ENCODE data around the gene ANKFY1.

The ANKFY1 gene

DNA sequence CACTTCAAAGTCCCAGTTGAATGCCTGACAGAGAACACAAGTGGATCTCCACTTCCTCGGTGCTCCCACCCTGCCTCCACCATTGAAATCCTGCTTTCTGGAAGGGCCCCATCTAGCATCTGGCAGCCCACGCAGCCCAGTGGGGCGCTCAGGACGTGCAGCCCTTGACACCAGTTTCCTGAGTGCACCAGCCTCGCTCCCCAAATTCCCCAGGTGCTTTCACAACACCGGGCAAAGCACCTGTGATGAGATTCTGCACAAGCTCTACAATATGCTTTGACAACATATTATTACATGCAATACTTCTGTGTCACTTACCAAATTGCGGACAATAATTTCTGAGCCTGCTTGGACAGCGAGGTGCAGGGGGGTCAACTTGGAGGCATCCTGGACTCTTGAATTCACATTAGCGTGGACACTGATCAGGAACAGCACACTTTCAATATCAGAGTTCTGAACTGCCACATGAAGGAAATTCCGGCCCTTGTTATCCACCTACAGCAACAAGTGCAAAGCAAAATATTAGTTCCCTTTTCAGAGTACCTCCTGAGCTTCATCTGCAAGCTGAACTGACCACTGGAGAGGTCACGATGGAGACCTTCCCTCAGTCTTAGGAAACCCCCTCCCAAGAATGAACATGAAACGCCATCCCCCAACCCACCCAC, 86.8 kb downstream of the ANKFY1 start:
- no peak for DNase-seq

DNA sequence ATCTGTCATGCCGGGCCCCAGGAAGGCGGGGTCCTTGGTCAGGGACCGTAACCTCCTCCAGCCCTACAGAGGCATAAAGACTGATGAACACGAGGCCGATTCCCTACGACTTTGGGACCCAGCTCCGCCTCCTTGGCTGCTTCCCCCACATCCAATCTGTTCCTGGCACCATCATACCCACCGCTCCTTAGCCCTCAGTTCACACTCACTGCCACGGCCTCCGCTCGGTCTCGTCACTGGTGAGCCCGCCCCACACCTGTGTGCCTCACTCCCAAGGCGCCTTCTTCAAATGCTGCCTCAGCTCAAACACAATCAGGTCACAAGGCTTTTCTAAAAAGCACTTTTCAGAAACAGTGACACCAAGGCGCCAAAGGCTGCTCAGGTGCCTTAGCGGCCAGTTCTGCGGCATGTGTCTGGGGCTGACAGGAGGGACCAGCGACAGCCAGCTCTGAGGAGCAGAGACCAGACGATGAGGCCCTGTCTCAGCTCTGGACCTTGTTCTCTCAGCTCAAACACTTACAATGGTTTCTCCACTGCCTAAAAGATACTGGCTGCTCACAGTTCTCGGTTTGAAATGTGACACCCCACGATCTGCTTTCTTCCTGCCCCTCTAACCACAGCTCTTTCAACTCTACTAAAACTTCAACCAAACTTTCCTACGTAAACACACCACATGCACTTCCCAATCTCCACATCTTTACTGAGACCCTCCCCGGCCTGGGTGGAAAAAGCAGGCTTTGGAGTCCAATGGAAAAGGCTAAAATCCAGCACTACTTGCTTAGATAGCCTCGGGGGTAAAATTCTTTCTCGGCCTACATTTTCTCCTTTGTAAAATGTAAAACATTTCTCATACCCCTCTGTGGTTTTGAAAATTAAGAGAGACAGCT, 87.6 kb downstream of the ANKFY1 start:
- no peak for DNase-seq

DNA sequence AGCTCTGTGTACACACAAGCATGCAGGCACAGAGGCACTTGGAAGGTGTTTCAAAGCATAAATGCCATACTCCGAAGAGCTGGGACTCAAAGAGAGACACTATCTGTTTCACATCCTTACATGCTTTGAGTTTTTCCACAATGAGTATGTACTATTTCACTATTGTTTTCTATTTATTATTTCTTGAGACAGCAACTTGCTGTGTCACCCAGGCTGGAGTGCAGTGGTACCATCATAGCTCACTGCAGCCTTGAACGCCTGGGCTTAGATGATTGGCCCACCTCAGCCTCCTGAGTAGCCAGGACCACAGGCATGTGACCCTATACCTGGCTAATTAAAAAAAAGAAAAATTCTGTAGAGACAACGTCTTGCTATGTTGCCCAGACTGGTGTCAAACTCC, 89.2 kb downstream of the ANKFY1 start:
- no peak for DNase-seq

DNA sequence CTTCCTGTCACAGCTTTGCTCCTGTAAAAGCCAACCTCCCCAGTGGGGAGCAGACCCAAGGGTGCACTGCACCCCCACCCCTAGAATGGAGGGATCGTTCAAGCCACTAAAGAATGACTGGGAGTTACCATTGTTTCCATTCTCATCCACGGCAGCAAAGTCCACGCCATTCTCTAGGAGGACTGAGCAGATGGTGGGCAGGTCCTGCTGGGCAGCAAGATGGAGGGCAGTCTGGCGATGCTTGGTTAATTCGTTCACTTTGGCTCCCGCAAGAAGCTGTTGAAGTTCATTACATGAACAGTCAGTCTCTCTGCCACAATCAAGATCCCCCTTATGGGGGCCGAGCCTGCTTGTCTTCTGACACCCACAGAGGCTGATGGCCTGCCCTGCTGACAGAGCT, 90.0 kb downstream of the ANKFY1 start:
- no peak for DNase-seq

DNA sequence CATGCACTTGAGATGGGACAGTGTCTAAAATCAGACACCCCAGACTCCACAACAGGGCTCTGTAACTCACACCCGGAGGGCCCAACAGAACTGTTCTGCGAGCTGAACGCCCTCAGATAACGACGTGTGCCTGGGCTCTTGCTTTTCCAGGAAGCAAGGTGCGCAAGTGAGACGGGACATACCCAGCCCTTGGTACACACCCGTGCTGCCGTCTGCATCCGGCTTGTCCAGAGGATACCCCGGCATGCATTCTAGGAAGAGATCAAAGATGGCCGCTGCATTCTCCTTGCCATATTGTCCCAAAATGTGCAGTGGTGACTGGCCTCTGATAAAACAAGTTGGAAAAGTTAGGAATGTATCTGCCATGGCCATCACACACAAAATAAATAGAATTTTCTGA, 91.4 kb downstream of the ANKFY1 start:
- DNase-seq, result no peak

DNA sequence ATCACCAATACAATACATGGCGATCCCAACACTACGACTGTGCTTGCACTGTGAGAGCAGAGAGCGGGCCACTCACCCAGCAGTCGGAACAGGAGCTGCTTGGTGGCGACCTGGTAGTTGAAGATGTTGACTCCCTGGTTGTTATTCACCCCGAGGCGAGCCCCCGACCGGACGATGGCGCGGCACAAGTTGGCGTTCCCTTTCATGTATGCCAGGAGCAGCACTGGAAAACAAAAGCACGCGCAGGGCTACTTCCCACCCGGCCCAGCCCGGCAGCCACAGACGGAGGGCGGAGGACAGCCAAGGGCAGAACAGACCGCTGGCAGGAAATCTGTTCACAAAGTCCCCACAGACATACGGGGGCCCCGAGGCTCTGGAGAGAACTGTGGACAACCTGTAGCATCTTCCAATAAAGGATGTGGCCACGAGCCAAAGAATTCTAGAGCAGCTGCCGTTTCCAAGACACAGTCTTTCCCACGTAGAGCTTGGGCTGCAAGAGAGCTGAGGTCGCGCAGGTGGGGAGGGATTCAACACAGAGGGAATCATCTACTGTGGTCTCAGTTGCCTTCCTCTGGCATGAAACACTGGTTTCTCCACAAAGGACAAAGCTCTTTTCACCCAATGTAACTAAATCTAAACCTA, 93.0 kb downstream of the ANKFY1 start:
- no peak for DNase-seq

DNA sequence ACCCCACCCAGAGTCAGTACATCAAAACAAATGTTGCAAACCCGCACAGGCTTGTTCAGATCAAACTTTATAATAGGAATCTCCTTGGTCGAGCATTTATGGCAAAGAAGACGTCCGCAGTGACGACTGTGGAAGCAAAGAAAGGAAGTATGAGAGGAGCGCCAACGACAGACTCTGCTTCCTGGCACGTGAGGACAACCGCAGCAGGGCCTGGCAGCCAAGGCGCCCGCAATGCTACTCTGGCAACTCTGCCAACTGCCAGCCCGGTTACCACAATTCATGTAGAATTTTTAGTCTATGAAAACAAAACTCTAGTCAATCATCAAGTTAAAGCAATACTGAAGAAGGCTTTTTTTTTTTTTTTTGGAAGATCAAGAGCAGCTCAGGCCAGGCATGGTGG, 96.0 kb downstream of the ANKFY1 start:
- DNase-seq, result no peak

DNA sequence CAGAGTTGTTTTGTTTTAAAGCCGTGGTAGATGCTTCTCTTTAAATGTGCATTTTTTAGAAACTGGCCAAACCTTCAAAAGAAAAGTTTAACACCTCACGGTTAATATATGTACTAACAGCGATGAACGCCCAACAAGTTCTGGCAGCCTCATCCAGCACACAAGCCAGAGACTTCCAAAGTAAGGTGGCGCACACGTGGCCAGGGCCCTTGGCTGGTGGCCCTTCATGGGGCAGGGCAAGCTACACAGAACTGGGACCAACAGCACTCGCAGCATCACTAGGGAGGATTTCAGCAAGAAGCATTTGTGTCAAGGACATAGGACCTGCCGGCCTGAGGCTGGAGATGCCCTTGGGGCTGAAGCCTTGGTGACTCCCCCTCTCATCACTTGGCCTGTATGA, 97.4 kb downstream of the ANKFY1 start:
- no peak for DNase-seq

DNA sequence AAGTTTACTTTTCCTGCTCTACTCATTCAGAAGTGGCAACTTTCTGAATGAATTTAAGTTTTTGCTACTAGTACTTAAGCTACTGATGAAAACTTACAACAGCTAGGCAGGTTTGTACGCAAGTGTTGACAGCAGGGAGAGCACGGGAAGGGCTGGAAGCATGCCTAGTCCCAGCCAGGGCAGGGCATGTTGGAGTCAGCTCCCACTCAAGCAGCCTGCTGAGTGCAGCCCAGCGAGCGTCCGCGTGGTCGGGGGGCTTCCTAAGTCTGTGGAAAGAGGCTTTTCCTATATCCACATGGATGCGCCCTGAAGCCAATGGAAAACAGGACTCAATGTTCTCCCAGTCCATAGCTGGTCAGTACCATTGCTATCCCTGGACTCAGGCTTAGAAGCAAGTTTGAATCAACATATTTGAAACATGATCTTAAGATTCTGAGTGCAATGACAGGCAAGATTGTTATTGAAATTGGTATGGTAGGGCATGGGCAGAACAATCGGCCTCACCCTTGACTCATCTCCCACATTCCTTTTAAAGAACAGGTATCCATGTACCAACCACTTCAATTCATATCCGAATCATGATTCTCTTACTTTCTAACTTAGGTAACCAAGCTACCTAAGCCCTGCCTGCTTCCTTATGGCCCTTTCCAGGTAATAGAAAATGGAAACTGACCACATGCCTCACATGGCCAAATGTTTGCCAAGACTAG, 98.3 kb downstream of the ANKFY1 start:
- no peak for DNase-seq

DNA sequence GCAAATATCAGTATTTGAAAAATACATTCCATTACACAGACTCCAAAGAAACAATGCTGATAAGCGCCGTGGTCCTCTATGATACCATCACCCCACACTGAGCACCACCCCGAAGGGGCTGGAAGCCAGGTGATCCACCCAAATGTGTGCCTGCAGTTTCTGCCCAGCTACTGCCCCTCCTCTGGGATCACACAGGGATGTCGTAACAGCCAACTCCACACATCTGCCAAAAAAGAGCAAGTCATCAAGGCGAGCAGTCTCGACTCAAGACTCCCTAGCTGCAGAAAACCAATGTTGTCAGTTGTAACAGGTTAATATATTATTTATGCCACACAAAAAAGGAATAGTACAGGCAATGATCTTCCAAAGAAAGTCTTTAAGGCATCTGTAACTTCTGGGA, 99.8 kb downstream of the ANKFY1 start:
- no peak for DNase-seq

DNA sequence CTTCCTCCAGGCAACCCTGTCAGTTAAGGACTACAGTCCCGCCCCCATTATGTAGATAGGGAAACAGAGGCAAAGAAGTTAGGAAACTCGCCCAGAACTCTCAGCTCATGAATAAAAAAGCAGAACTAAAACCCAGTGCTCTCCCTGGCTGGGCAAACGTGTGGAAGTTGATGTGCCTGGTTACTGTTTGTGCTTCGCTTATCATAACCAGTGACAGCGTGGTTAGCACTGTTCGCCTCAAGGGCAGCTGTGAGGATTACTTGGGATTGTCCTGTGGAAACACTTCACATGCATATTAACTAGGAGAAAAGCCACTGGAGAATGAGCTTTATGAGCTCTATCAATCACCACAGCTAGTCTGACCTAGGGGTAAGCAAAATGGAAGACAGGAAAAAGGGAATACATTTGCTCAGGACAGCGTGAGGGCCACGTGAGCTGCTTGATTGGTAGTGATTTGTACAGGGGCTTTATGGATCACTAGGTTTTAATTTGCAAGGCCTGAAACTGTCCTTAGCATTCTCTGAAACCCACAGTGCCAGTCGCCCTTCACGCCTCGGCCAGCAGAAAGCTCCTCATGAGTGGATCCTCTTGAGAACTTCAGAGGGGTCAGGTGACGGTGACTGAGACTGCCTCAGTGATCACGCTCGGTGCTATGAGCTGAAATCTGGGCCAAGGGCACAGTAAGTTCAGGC, 100.9 kb downstream of the ANKFY1 start:
- no peak for DNase-seq

DNA sequence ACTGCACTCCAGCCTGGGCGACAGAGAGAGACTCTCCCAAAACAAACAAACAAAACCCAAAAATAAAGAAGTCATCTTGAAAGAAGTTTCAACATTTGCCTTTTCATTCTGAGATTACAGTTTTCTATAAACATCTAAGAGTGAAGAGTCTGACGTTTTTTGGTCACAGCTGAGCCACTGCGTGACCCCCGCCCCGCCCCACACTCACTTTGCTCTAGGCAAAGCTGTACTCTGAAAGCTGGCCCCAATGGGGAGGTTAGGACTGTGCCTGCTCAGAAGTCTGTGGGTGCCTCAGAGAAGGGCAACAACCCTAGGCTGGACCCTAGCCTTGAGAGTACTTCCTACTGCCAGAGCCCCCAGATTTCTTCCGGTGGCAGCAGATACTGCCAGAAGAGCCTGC, 101.5 kb downstream of the ANKFY1 start:
- DNase-seq, result no peak

DNA sequence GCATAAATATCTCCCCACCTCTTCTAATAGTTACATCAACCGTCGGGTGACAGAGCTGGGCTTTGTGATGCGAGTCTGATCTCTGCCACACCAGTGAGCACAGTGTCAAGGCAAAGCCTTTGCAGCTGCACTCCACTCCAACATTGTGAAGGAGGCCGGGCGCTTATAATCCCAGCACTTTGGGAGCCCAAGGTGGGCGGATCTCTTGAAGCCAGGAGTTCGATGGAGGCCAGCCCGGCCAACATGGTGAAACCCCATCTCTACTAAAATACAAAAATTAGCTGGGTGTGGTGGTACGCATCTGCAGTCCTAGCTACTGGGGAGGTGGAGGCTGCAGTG, 101.8 kb downstream of the ANKFY1 start:
- no peak for DNase-seq

DNA sequence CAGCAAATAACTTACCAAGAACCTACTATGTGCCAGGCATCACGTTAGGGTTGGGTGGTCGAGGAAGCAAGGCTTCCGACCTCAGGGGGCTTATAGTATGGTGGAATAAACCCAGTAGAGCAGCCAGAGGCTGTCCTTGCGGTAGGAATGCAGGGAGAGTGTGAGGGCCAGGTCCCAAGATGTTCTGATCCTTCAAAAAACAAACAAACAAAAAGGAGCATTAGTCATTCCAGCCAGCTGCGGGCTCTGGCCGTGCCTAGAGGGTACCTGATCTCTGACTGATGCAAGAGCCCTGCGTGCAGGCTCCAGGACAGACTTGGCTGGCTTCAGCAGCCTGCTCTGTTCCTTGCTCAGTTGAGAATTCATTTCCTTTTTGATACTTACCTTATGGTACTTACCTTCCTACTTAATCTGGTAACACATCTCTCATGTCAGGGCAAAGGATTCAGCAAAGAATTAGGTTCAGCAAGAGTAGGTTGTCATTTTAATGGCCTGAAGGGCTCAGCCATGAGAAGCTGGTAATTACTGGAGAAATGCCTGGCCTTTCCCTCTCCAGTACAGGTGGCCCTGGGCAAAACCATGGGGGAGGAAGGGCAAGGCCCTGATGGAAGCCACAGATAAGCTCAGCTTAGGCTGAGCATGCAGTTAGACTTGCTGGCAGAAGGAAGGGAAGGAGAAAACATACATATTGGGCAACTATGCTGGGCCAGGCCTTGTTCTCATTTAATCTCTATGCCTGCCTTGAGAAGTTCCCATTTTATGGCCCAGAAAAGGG, 102.4 kb downstream of the ANKFY1 start:
- DNase-seq, result peak; percentile 96

DNA sequence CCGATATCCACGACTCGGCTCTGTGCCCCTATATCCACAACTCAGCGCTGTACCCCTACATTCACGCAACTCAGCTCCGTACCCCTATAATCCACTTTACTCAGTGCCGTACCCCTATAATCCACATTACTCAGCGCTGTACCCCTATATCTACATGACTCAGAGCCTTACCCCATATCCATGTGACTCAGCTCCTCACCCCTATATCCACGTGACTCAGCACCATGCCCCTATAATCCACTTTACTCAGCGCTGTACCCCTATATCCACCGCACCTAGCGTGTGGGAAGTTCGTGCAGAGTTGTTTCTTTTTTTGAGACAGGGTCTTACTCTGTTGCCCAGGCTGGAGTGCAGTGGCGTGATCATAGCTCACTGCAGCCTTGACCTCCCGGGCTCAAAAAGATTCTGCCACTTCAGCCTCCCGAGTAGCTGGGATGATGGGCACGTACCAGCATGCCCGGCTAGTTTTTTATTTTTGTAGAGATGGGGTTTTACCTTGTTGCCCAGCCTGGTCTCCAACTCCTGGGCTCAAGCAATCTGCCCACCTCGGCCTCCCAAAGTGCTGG, 103.4 kb downstream of the ANKFY1 start:
- DNase-seq, result peak; percentile 69

DNA sequence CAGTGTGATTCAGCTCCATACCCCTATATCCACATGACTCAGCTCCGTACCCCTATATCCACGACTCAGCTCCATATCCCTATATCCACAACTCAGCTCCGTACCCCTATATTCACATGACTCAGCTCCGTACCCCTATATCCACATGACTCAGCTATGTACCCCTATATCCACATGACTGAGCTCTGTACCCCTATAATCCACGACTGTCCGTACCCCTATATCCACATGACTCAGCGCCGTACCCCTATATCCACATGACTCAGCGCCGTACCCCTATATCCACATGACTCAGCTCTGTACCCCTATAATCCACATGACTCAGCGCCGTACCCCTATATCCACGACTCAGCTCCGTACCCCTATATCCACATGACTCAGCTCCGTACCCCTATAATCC, 104.0 kb downstream of the ANKFY1 start:
- DNase-seq, result no peak

DNA sequence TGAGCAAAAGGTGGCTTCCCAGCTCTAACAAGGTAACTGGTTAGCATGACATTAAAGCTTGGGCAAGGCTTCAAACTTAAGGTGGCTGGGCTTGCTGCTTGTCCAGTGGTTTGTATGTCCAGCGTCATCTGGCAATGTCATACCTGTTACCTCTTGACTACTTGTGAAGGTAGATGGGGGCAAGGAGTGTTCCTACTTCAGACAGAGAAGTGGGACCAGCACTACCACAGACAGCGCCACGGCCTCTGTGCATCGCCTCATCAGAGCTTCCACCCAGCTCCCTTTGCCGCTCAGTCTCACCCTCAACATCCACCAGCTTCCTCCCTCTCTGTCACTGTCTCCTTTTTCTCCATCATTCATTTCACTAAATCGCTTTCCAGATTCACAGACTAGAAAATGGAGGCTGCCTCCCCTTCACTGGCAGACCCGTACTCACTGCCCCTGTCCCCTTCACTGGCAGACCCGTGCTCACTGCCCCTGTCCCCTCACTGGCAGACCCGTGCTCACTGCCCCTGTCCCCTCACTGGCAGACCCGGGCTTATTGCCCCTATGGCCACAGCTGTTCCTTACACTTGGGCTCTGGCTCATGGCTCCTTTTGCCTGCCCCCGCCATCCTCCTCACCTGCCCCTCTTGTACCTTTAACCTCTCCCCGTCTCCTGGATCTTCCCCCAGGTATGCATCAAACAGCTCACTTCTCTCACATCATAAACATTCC, 106.0 kb downstream of the ANKFY1 start:
- DNase-seq, result no peak

DNA sequence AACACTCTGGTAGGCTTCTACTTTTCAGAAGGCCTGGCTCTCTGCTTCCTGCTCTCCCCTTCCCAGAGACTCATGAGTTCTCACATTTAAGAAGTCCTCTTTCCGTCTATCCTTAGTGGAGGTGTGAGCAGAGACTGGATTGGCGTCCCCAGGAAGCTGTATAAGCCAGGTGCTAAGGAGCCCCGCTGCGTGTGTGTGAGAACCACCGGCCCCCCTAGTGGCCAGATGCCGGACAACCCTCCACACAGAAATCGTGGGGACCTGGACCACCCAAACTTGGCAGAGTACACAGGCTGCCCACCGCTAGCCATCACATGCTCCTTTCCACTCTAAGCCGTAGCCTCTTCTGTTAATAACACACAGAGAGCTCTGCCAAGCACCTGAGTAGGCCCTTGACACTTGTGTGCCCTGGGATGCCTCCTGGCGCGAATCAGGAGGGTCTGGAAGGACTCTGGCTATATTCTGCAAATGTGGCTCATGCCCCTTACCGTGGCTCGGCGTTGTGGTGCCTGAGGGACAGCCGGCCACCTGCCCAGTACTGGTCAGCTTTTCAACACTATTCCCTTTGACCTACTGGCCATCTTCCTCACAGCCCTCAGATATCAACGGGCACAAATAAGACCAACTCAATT, 106.9 kb downstream of the ANKFY1 start:
- no peak for DNase-seq

DNA sequence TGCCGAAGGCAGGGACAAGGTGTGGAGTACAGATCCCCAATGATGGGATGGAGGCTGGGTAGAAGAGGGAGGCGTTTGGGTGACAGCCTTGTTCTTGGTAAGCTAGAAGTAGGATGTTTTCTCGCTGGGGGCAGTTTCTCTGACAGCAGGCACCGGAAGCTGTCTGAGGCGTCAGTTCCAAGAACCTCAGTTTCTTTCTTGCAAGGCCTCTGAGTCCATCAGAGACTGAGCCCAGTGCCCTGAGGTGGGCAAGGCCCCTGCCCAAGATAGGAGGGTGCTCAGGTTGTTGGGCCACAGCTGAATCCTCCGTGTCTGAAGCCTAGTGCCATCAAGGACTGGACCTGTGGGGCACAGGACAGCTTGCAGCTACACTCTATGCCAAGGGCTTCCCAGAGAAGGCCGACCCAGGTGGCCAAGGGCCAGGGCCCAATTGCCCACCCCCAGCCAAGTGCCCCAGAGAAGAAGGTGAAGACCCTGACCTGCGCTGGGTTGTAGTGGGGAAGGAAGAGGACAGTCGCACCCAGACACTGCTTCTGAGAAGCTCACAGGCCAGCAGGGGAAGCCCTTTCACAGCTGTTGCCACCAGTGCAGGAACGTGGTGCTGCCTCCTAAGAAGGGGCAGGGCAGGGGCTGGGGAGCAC, 107.7 kb downstream of the ANKFY1 start:
- DNase-seq, result no peak

DNA sequence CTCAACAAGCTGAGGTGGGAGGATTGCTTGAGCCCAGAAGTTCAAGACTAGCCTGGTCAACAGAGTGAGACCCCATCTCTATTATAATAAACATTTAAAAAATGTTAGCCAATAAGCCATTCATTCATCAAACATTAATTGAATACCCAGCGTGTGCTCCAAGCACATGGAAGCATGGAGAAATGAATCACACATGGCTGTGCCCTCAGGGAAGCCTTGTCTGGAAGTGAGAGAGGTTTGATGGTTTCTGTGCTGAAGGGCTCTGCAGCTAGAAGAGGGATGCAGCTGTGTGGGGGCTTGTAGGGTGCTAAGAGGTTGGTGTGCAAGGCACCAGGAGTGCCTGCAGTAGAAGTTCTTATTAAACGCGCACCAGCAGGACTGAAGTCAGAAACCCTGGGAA, 109.6 kb downstream of the ANKFY1 start:
- DNase-seq, result no peak
